Measurements from ENCODE around the gene CAPN13. TPM values are rescaled to one million over a fixed set of nuclear protein-coding genes. Genes with fewer than 3 reads are reported as not detected.

The CAPN13 gene
- total RNA-seq, 1 donor from 2014 or later: not detected

DNA sequence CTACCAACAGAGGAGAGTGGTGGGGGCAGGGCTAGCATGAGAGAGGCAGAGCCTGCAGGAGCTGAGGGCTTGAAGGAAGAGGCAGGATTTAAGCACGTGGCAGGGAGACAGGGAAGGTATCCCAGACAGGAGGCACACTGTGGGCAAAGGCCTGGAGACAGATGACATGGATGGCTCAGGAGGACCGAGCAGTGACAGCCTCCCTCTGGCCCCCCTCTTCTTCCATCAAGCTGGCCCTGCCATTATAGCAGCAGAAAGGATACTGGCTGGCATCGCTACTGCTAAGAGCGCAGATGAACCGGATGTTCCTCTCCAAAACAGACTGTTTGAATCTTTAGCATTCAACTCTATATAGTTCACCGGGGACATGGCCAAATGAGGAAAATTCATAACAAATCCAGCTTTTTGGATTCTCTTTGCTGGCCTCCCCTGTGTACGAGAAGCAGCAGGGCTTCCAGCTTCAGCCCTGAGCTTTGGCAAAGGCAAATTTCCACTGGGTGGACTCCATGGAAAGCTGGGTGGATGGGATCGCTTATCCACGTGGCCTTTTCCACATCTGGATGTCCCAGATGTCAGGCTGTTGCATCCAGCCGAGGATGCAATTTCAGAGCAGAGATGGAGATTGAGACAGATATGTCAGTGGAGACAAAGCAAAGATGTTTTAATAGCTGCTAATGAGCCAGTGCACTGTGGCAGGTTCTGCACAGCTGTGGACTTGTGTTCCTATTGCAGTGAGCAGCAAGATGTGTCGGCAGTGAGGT is 36.2 kb downstream of the CAPN13 start:
- no peak overlapping the region for H3K27ac ChIP-seq
- TF ChIP-seq, protein P1, sequence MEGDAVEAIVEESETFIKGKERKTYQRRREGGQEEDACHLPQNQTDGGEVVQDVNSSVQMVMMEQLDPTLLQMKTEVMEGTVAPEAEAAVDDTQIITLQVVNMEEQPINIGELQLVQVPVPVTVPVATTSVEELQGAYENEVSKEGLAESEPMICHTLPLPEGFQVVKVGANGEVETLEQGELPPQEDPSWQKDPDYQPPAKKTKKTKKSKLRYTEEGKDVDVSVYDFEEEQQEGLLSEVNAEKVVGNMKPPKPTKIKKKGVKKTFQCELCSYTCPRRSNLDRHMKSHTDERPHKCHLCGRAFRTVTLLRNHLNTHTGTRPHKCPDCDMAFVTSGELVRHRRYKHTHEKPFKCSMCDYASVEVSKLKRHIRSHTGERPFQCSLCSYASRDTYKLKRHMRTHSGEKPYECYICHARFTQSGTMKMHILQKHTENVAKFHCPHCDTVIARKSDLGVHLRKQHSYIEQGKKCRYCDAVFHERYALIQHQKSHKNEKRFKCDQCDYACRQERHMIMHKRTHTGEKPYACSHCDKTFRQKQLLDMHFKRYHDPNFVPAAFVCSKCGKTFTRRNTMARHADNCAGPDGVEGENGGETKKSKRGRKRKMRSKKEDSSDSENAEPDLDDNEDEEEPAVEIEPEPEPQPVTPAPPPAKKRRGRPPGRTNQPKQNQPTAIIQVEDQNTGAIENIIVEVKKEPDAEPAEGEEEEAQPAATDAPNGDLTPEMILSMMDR (IDR thresholded peaks at IDR 0.05): no peak
- H3K36me3 ChIP-seq: no peaks in the 10 kb centered on the region
- no peak overlapping the region for H3K4me3 ChIP-seq
- no peaks in the 10 kb centered on the region for H3K27me3 ChIP-seq
- H3K4me1 ChIP-seq: no peaks in the 10 kb centered on the region
- DNase-seq (ENCODE audit: low spot score in 2 of 2): no peak
- no peaks in the 10 kb centered on the region for H3K9me3 ChIP-seq
- intact Hi-C loops (cut with DNase I): no loop called here

DNA sequence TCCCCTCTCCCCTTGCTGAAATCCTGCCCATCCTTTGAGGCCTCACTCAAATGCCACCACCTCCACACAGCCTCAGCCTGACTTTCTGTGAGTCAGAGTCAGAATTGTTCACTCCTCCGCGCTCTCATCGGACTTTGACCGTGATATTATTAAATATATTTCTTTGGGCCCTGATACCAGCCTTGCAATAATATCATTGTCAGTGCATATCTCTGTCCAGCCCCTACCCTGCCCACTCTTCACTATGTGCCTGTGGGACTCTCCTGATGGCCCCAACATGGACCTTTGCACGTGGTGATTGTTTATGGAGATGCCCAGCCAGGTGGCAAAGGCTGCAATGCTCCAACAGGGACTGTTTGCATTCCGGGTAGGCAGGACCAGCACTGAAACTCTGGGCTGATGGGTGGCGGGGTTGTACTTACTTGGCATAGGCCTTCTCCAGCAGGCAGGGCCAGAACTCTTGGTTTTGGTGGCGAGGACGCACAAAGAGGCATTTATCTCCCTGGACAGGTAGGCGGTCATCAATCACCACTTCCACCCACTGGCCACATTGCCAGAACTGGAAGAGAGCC is 37.3 kb downstream of the CAPN13 start:
- intact Hi-C loops (cut with DNase I): no loop called here
- no peak for DNase-seq (ENCODE audit: low spot score in 2 of 2)
- Histone ChIP-seq H3K27me3 (no peaks in the 10 kb centered on the region), H3K4me1 (no peaks in the 10 kb centered on the region), H3K9me3 (no peaks in the 10 kb centered on the region), H3K27ac (no peak overlapping the region), H3K4me3 (no peak overlapping the region), H3K36me3 (no peaks in the 10 kb centered on the region)
- TF ChIP-seq, protein P1 (IDR thresholded peaks at IDR 0.05): no peak

DNA sequence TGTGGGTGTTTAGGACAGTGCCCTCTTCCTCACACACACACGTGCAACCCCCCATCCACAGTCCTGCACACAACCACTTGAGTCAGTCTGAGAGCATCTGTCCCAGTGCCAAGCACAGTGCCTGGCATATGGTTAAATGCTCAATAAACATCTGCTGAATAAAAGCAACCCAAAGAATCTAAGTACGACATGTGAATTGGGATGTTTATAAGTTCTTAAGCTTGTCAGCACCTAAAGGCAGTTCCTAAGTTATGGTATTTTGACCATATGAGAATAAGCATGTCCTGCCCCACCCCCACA is 37.8 kb downstream of the CAPN13 start:
- Histone ChIP-seq H3K36me3 (no peaks in the 10 kb centered on the region), H3K27ac (no peak overlapping the region), H3K4me1 (no peaks in the 10 kb centered on the region), H3K27me3 (no peaks in the 10 kb centered on the region), H3K9me3 (no peaks in the 10 kb centered on the region), H3K4me3 (no peak overlapping the region)
- DNase-seq (ENCODE audit: low spot score in 2 of 2): no peak
- intact Hi-C loops (cut with DNase I): no loop called here
- TF ChIP-seq, protein P1 (IDR thresholded peaks at IDR 0.05): no peak

DNA sequence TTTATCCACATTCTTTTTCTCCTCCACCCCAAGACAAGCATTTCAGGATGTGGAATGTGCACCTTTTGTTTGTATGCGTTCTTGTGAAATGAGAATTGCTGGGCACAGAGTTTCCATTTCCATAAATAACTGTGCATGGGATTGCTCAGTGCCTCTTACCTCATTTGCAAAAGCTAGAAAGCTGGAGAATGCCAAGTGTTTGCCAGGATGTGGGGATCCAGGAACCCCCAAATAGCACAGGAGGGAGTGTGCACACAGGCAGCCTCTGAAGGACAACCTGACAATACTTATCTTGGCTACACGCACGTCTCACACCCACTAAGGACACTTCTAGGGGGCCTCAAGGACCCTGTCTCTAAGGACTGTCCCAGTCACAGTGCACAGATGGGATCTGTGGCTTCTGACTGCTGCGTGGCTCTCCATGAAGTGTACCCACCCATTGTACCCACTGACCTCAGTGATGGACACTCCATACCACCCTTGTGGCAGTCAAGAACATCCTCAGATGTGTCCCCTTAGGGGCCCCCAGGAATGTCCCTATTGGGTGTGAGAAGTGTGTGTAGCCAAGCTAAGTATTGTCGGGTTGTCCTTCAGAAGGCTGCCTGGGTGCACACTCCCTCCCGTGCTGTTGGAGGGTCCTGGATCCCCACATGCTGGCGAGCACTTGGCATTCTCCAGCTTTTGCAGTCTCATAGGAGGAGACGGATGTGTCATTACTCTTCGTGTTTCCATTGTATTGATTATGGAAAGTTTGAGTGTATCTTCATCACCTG is 38.4 kb downstream of the CAPN13 start:
- Histone ChIP-seq H3K4me3 (no peak overlapping the region), H3K9me3 (no peaks in the 10 kb centered on the region), H3K4me1 (no peaks in the 10 kb centered on the region), H3K27ac (no peak overlapping the region), H3K27me3 (no peaks in the 10 kb centered on the region), H3K36me3 (no peaks in the 10 kb centered on the region)
- no peak for DNase-seq (ENCODE audit: low spot score in 2 of 2)
- TF ChIP-seq, protein P1 (IDR thresholded peaks at IDR 0.05): no peak
- intact Hi-C loops (cut with DNase I): no loop called here

DNA sequence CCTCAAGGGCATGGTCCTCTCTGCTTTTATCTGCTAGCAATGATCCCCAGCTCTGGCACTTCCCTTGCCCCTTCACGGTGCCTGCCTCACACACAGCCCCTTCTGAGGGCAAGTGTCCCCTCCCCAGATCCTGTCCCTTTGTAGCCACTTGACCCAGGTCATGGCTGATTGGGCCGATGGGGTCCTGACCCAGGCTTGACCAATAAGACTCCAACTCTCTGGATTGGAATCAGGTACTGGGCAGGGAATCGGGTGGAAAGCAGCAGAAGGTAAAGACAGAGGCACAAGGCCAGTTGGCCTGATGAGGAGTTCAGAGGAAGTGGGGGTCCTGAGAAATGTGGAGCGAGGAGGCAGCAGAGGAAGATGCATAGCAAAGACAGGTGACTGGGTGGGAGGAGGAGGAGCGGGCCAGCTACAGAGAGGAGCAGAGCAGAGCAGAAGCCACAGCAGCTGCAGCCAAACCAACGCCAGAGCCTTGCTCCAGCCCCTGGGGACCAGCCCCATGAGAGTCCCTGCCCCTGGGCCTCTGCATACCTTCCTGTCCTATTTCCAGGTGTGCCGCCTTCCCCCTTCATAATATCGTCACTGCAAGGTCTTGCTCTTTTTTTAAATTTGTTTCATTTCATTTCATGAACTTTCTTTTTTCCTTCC is 39.1 kb downstream of the CAPN13 start:
- H3K9me3 ChIP-seq: no peaks in the 10 kb centered on the region
- no peak for DNase-seq (ENCODE audit: low spot score in 2 of 2)
- no peaks in the 10 kb centered on the region for H3K36me3 ChIP-seq
- H3K4me1 ChIP-seq: no peaks in the 10 kb centered on the region
- TF ChIP-seq, protein P1 (IDR thresholded peaks at IDR 0.05): no peak
- H3K4me3 ChIP-seq: no peak overlapping the region
- H3K27ac ChIP-seq: no peak overlapping the region
- intact Hi-C loops (cut with DNase I): no loop called here
- H3K27me3 ChIP-seq: no peaks in the 10 kb centered on the region
